SK-N-SH treated with all-trans-retinoic acid at 6 μM for 48 hours (cell line): Measurements from ENCODE around the gene DMP1.

Source experiments
- CSDC2 ChIP-seq: fragments of 250-450 bp; sonication (Bioruptor Pico); IDR thresholded peaks from 2 replicates; pipeline ENCODE4 v1.5.0; 2020; ENCODE audit warnings: mild to moderate bottlenecking, moderate library complexity
- ISL1 ChIP-seq: fragments of 250-450 bp; sonication (Bioruptor Pico); IDR thresholded peaks from 2 replicates; pipeline ENCODE4 v2.1.2; 2022; ENCODE audit warnings: mild to moderate bottlenecking, moderate library complexity
- OSR1 ChIP-seq: fragments of 250-450 bp; sonication (Bioruptor Pico); IDR thresholded peaks from 2 replicates; pipeline ENCODE4 v1.8.0; 2022; ENCODE audit warnings: moderate library complexity, mild to moderate bottlenecking, inconsistent platforms
- PPARA ChIP-seq: fragments of 250-450 bp; sonication (Bioruptor Pico); IDR thresholded peaks from 2 replicates; pipeline ENCODE4 v1.5.0; 2020; ENCODE audit warnings: mild to moderate bottlenecking, borderline replicate concordance
- RARB ChIP-seq: fragments of 250-450 bp; sonication (Bioruptor Pico); IDR thresholded peaks from 2 replicates; pipeline ENCODE4 v1.8.0; 2021; ENCODE audit warnings: mild to moderate bottlenecking, moderate library complexity
- TCF4 ChIP-seq: fragments of 250-450 bp; sonication (Bioruptor Pico); IDR thresholded peaks from 2 replicates; pipeline ENCODE4 v1.8.0; 2021; ENCODE audit warnings: mild to moderate bottlenecking, moderate library complexity, borderline replicate concordance
- ZC3H10 ChIP-seq: fragments of 250-450 bp; sonication (Bioruptor Pico); IDR thresholded peaks from 2 replicates; pipeline ENCODE4 v1.5.1; 2021; ENCODE audit warnings: mild to moderate bottlenecking, moderate library complexity
- ZFP30 ChIP-seq: fragments of 450-650 bp; formaldehyde crosslinking; IDR thresholded peaks from 2 replicates; pipeline ENCODE4 v1.5.0; 2022; ENCODE audit warnings: mild to moderate bottlenecking, moderate library complexity
- ZNF8 ChIP-seq: fragments of 450-650 bp; formaldehyde crosslinking; IDR thresholded peaks from 2 replicates; pipeline ENCODE4 v1.5.0; 2020; ENCODE audit warnings: mild to moderate bottlenecking, moderate library complexity
- TF ChIP-seq, protein P1 (sequence below): fragments of 250-450 bp; sonication (Bioruptor Pico); IDR thresholded peaks from 2 replicates; pipeline ENCODE4 v1.8.0; 2020; ENCODE audit warnings: mild to moderate bottlenecking, moderate library complexity, borderline replicate concordance

DNA sequence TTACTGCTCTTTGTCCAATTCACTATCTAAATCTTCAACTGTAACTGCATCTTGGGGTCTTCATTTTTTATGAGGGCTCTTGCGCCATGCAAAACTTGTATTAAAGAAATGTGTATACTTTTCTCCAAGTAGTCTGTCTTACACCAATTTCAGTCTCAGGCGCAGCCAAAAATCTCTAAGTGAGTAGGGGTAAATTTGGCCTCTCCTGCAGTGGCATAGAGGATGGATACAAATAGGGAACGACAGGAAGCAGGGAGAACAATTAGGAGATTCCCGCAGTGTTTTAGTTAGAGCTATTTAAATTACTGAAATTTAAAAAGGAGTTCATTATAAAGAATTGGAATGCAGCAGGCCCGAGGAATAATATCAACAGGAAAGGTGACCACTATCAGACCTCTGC is 30.2 kb downstream of the DMP1 start:
- no peak for TF ChIP-seq PPARA (CRISPR knock-in tag)
- TF ChIP-seq, protein P1, sequence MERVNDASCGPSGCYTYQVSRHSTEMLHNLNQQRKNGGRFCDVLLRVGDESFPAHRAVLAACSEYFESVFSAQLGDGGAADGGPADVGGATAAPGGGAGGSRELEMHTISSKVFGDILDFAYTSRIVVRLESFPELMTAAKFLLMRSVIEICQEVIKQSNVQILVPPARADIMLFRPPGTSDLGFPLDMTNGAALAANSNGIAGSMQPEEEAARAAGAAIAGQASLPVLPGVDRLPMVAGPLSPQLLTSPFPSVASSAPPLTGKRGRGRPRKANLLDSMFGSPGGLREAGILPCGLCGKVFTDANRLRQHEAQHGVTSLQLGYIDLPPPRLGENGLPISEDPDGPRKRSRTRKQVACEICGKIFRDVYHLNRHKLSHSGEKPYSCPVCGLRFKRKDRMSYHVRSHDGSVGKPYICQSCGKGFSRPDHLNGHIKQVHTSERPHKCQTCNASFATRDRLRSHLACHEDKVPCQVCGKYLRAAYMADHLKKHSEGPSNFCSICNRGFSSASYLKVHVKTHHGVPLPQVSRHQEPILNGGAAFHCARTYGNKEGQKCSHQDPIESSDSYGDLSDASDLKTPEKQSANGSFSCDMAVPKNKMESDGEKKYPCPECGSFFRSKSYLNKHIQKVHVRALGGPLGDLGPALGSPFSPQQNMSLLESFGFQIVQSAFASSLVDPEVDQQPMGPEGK = no peak
- TF ChIP-seq ZNF8 (CRISPR knock-in tag) = no peak
- TF ChIP-seq ZFP30 (CRISPR knock-in tag) = no peak
- TF ChIP-seq RARB (CRISPR knock-in tag) = no peak
- no peak for TF ChIP-seq ISL1
- no peak for TF ChIP-seq CSDC2 (CRISPR knock-in tag)
- TF ChIP-seq TCF4 = no peak
- no peak for TF ChIP-seq ZC3H10
- TF ChIP-seq OSR1 (CRISPR knock-in tag) = no peak
